Islet precursor cell (in vitro differentiated cells): ENCODE data around the gene KLRC2.
"Not testable (repeated sequence)": the region's sequence is repeated elsewhere in the genome, so short reads cannot be mapped to it uniquely, and the experiment has no call there.

ENCODE experiments used
- DNase-seq: peaks from one replicate; pipeline ENCODE4 v3.0.0-alpha.2; 2018

The KLRC2 gene

GRCh38 chr12:10435816-10436215, at the start of gene KLRC2:
TSS of gene KLRC2 (minus strand) at chr12:10436010. CDS start at chr12:10435986, 24 bp downstream.
- peak; percentile 64 for DNase-seq

GRCh38 chr12:10481901-10482300, 46.1 kb upstream of the KLRC2 start:
- DNase-seq = not testable (repeated sequence)

GRCh38 chr12:10472808-10473207, 37.0 kb upstream of the KLRC2 start:
- not testable (repeated sequence) for DNase-seq

- no peak for DNase-seq
These were observed 33.9 kb upstream of the KLRC2 start for GRCh38 chr12:10469701-10470100.

GRCh38 chr12:10466311-10466710, 30.5 kb upstream of the KLRC2 start:
- DNase-seq = no peak

- DNase-seq = peak; percentile 56
These were observed 21.9 kb upstream of the KLRC2 start for GRCh38 chr12:10457760-10458159.

GRCh38 chr12:10456856-10457255, 21.0 kb upstream of the KLRC2 start:
- no peak for DNase-seq

- no peak for DNase-seq
These were observed 20.0 kb upstream of the KLRC2 start for GRCh38 chr12:10455766-10456165.

GRCh38 chr12:10454531-10454930, 18.7 kb upstream of the KLRC2 start:
- no peak for DNase-seq

GRCh38 chr12:10453156-10453555, 17.3 kb upstream of the KLRC2 start, which contains the start of gene KLRC1:
TSS of gene KLRC1 (minus strand) at chr12:10453377. CDS start at chr12:10451156, 2,221 bp downstream.
- DNase-seq = no peak

- peak; percentile 50 for DNase-seq
These were observed 12.4 kb upstream of the KLRC2 start for GRCh38 chr12:10448236-10448635.

GRCh38 chr12:10446052-10446451, 10.2 kb upstream of the KLRC2 start:
- not testable (repeated sequence) for DNase-seq

- DNase-seq = not testable (repeated sequence)
These were observed 5.3 kb upstream of the KLRC2 start for GRCh38 chr12:10441144-10441543.

- not testable (repeated sequence) for DNase-seq
These were observed 3.9 kb upstream of the KLRC2 start for GRCh38 chr12:10439608-10440274.

GRCh38 chr12:10437601-10438000, 1.8 kb upstream of the KLRC2 start:
- not testable (repeated sequence) for DNase-seq

- not testable (repeated sequence) for DNase-seq
These were observed 5.2 kb downstream of the KLRC2 start for GRCh38 chr12:10430623-10431022.

- DNase-seq = not testable (repeated sequence)
These were observed 9.9 kb downstream of the KLRC2 start for GRCh38 chr12:10425938-10426337.

GRCh38 chr12:10424260-10424899, 11.4 kb downstream of the KLRC2 start:
- not testable (repeated sequence) for DNase-seq

- DNase-seq = not testable (repeated sequence)
These were observed 13.7 kb downstream of the KLRC2 start for GRCh38 chr12:10422159-10422558.

GRCh38 chr12:10420334-10420733, 15.5 kb downstream of the KLRC2 start, which contains the start of gene KLRC3:
TSS of gene KLRC3 (minus strand) at chr12:10420595. CDS start at chr12:10420550, 45 bp downstream.
- DNase-seq = not testable (repeated sequence)

- peak; percentile 57 for DNase-seq
These were observed 26.4 kb downstream of the KLRC2 start, which contains the start of gene KLRC4 for GRCh38 chr12:10409392-10409791. TSS of gene KLRC4 (minus strand) at chr12:10409757. CDS start at chr12:10409575, 182 bp downstream.

- DNase-seq = no peak
These were observed 27.0 kb downstream of the KLRC2 start for GRCh38 chr12:10408842-10409241.

- no peak for DNase-seq
These were observed 29.1 kb downstream of the KLRC2 start for GRCh38 chr12:10406725-10407124.

GRCh38 chr12:10405294-10405693, 30.5 kb downstream of the KLRC2 start:
- no peak for DNase-seq
